ENCODE results near the gene FKBP5. TPM values are rescaled to one million over a fixed set of nuclear protein-coding genes. Genes with fewer than 3 reads are reported as not detected.

The FKBP5 gene
- total RNA-seq, 4 donors from 2014 or later: 304 to 768 (median 608) TPM

DNA sequence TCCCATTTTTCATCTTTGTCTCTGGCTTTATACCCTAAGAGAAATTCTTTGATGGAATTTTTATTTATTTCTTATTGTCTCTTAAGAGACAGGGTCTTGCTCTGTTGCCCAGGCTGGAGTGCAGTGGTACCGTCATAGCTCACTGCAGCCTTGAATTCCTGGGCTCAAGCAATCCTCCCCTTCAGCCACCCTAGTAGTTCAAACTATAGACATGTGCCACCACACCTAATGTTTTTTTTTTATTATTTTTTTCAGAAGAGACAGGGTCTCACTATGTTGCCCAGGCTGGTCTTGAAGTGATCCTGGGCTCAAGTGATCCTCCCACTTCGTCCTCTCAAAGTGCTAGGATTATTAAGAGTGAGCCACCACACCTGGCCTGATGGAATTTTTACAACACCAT, 40.5 kb downstream of the FKBP5 start:
- no peak for DNase-seq (ENCODE audit: low spot score in 2 of 2)
- Histone ChIP-seq H3K9me3 (no peaks in the 10 kb centered on the region), H3K27ac (no peak overlapping the region), H3K36me3 (peaks cover 0 to 59% (median 11%) of the 10 kb centered on the region in 3 donors), H3K27me3 (no peaks in the 10 kb centered on the region), H3K4me1 (peaks cover 0 to 59% (median 2%) of the 10 kb centered on the region in 4 donors), H3K4me3 (no peak overlapping the region)
- 97 to 100% methylated on average over 2 of the region's 2 CpGs for WGBS, 2 donors
- TF ChIP-seq POLR2A (IDR thresholded peaks at IDR 0.05): no peak
- TF ChIP-seq EP300 (IDR thresholded peaks at IDR 0.05): no peak
- TF ChIP-seq CTCF (IDR thresholded peaks at IDR 0.05): no peak

DNA sequence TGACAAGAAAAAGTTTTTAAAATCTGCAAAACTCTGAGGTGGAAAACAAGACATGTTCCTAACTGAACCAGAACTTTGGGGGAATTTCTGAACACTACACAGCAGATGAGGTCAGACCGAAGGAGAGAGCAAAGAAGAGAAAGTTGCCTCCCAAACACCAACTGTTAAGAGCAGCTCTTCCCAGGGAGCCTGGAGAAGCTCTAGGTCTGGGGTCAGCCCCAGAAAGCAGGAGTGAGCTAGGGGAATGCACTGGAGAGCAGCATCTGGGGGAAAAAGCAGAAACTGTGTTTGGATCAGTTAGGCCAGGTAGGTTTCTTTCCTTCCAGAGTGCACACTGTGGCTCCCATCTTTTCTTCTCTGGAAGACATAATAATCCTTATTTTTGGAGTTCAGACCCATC, 41.3 kb downstream of the FKBP5 start:
- Histone ChIP-seq H3K27ac (no peak overlapping the region), H3K4me3 (no peak overlapping the region), H3K9me3 (no peaks in the 10 kb centered on the region), H3K27me3 (no peaks in the 10 kb centered on the region), H3K36me3 (peaks cover 0 to 63% (median 13%) of the 10 kb centered on the region in 3 donors), H3K4me1 (peaks cover 0 to 61% (median 3%) of the 10 kb centered on the region in 4 donors)
- WGBS, 2 donors: 83 to 89% methylated on average over 1 of the region's 1 CpG
- DNase-seq (ENCODE audit: low spot score in 2 of 2): no peak
- TF ChIP-seq CTCF (IDR thresholded peaks at IDR 0.05) (no peak), POLR2A (IDR thresholded peaks at IDR 0.05) (no peak), EP300 (IDR thresholded peaks at IDR 0.05) (no peak)

DNA sequence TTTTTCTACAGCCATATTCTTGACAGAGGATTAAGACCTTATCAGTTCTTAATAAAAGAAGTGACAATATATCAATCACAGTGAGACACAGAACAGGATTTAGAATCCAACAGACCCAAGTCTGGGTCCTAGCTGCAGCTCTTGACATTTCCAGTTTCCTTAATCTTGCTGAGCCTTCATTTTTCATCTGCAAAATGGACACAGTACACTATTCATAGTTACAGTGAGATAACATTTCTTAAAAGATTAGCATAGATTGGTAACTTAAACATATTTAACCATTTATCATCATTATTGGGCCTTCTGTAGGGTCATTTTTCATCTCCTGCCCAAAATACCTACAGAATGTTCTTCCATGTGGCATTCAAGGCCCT, 45.6 kb downstream of the FKBP5 start:
- Histone ChIP-seq H3K27me3 (no peaks in the 10 kb centered on the region), H3K36me3 (peaks cover 10 to 94% (median 31%) of the 10 kb centered on the region in 3 donors), H3K4me3 (no peak overlapping the region), H3K9me3 (no peaks in the 10 kb centered on the region), H3K4me1 (peaks cover 0 to 61% (median 6%) of the 10 kb centered on the region in 4 donors), H3K27ac (peak overlapping the region in 1 of 4 donors; percentile 1)
- DNase-seq (ENCODE audit: low spot score in 2 of 2): no peak
- TF ChIP-seq EP300 (IDR thresholded peaks at IDR 0.05): no peak
- no peak for TF ChIP-seq CTCF (IDR thresholded peaks at IDR 0.05)
- TF ChIP-seq POLR2A (IDR thresholded peaks at IDR 0.05): no peak

- Histone ChIP-seq H3K4me1 (peaks cover 0 to 61% (median 6%) of the 10 kb centered on the region in 4 donors), H3K4me3 (no peak overlapping the region), H3K27ac (no peak overlapping the region), H3K36me3 (peaks cover 10 to 96% (median 35%) of the 10 kb centered on the region in 3 donors), H3K9me3 (no peaks in the 10 kb centered on the region), H3K27me3 (no peaks in the 10 kb centered on the region)
- DNase-seq (ENCODE audit: low spot score in 2 of 2): no peak
- TF ChIP-seq CTCF (IDR thresholded peaks at IDR 0.05): no peak
- TF ChIP-seq EP300 (IDR thresholded peaks at IDR 0.05): no peak
- TF ChIP-seq POLR2A (IDR thresholded peaks at IDR 0.05): no peak
- WGBS, 2 donors: 85 to 88% methylated on average over 1 of the region's 1 CpG
These were observed 46.1 kb downstream of the FKBP5 start for GRCh38 chr6:35642471-35643161.

GRCh38 chr6:35640017-35640664, 48.6 kb downstream of the FKBP5 start:
- 85 to 90% methylated on average over 6 of the region's 6 CpGs for WGBS, 2 donors
- DNase-seq (ENCODE audit: low spot score in 2 of 2): no peak
- H3K9me3 ChIP-seq: no peaks in the 10 kb centered on the region
- TF ChIP-seq CTCF (IDR thresholded peaks at IDR 0.05) (no peak), EP300 (IDR thresholded peaks at IDR 0.05) (no peak), POLR2A (IDR thresholded peaks at IDR 0.05) (no peak)
- no peaks in the 10 kb centered on the region for H3K27me3 ChIP-seq
- no peak overlapping the region for H3K27ac ChIP-seq
- no peak overlapping the region for H3K4me3 ChIP-seq
- peaks cover under 1 to 57% (median 6%) of the 10 kb centered on the region in 4 donors for H3K4me1 ChIP-seq
- H3K36me3 ChIP-seq: peaks cover 15 to 100% (median 26%) of the 10 kb centered on the region in 3 donors

Measured in tibial nerve (tissue), 4 donors.